Osteocyte (in vitro differentiated cells): ENCODE data around the gene CCNY. TPM values are rescaled to one million over a fixed set of nuclear protein-coding genes. Genes with fewer than 3 reads are reported as not detected.
"Not testable (repeated sequence)": the region's sequence is repeated elsewhere in the genome, so short reads cannot be mapped to it uniquely, and the experiment has no call there.

Source experiments
- DNase-seq: peaks from one replicate; pipeline ENCODE4 v3.0.0; 2021; ENCODE audit warnings: mixed read lengths; ENCODE audit not compliant: unreplicated experiment; ENCODE audit errors: extremely low spot score
- H3K27ac Mint-ChIP-seq: one replicate; pipeline ENCODE4 v1.8.0; 2021; ENCODE audit warnings: mild to moderate bottlenecking, mixed read lengths; ENCODE audit not compliant: unreplicated experiment
- H3K27me3 Mint-ChIP-seq: one replicate; pipeline ENCODE4 v1.8.0; 2021; ENCODE audit warnings: mixed read lengths; ENCODE audit not compliant: unreplicated experiment
- H3K36me3 Mint-ChIP-seq: one replicate; pipeline ENCODE4 v1.8.0; 2021; ENCODE audit warnings: mixed read lengths; ENCODE audit not compliant: unreplicated experiment
- H3K4me1 Mint-ChIP-seq: one replicate; pipeline ENCODE4 v1.8.0; 2021; ENCODE audit warnings: mixed read lengths; ENCODE audit not compliant: unreplicated experiment
- H3K4me3 Mint-ChIP-seq: one replicate; pipeline ENCODE4 v1.8.0; 2021; ENCODE audit warnings: mild to moderate bottlenecking, moderate library complexity, mixed read lengths; ENCODE audit not compliant: unreplicated experiment
- H3K9me3 Mint-ChIP-seq: one replicate; pipeline ENCODE4 v1.8.0; 2021; ENCODE audit warnings: mixed read lengths; ENCODE audit not compliant: unreplicated experiment
- CTCF ChIP-seq: fragments of 200-600 bp; sonication (generic); IDR thresholded peaks from 2 replicates; pipeline ENCODE4 v1.5.0; 2021; ENCODE audit warnings: antibody characterized with exemption, mild to moderate bottlenecking, moderate library complexity
- total RNA-seq: library from RNA; stranded (reverse); gene quantifications from 2 replicates; pipeline ENCODE4 v1.2.1, GENCODE V29; 2021

The CCNY gene
- total RNA-seq, 1 donor from 2014 or later: 76.4 TPM

DNA sequence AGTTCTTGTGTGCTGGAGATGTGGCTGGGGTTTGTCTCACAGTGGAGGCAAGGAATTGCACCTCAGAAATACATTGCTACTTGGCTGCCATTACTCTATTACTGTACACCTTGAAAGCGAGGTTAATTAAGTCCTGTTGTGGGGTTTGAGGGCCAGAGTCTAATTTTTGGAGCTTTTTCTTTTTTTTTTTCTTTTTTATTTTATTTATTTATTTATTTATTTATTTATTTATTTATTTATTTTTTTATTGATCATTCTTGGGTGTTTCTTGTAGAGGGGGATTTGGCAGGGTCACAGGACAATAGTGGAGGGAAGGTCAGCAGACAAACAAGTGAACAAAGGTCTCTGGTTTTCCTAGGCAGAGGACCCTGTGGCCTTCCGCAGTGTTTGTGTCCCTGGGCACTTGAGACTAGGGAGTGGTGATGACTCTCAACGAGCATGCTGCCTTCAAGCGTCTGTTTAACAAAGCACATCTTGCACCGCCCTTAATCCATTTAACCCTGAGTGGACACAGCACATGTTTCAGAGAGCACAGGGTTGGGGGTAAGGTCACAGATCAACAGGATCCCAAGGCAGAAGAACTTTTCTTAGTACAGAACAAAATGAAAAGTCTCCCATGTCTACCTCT, 69.8 kb downstream of the CCNY start:
- not testable (repeated sequence) for DNase-seq, H3K27ac Mint-ChIP-seq, H3K36me3 Mint-ChIP-seq, H3K27me3 Mint-ChIP-seq, H3K4me3 Mint-ChIP-seq, H3K9me3 Mint-ChIP-seq
- peaks cover 31% of the 10 kb centered on the region for H3K4me1 Mint-ChIP-seq

GRCh38 chr10:35407696-35408095, 71.4 kb downstream of the CCNY start:
- H3K4me1 Mint-ChIP-seq: peaks cover 31% of the 10 kb centered on the region
- not testable (repeated sequence) for H3K4me3 Mint-ChIP-seq, DNase-seq, H3K9me3 Mint-ChIP-seq, H3K27me3 Mint-ChIP-seq, H3K36me3 Mint-ChIP-seq
- H3K27ac Mint-ChIP-seq: peak overlapping the region; percentile 15

GRCh38 chr10:35409094-35409582, 72.8 kb downstream of the CCNY start:
- Mint-ChIP-seq H3K4me1 (peaks cover 31% of the 10 kb centered on the region), H3K9me3 (no peaks in the 10 kb centered on the region), H3K36me3 (no peaks in the 10 kb centered on the region), H3K27ac (peak overlapping the region; percentile 77), H3K27me3 (no peaks in the 10 kb centered on the region), H3K4me3 (no peak overlapping the region)
- no peak for DNase-seq
- no peak for TF ChIP-seq CTCF

GRCh38 chr10:35409808-35410207, 73.5 kb downstream of the CCNY start:
- Mint-ChIP-seq H3K27me3 (no peaks in the 10 kb centered on the region), H3K9me3 (no peaks in the 10 kb centered on the region), H3K4me3 (no peak overlapping the region), H3K27ac (no peak overlapping the region), H3K36me3 (no peaks in the 10 kb centered on the region), H3K4me1 (peaks cover 35% of the 10 kb centered on the region)
- no peak for TF ChIP-seq CTCF
- DNase-seq: no peak

DNA sequence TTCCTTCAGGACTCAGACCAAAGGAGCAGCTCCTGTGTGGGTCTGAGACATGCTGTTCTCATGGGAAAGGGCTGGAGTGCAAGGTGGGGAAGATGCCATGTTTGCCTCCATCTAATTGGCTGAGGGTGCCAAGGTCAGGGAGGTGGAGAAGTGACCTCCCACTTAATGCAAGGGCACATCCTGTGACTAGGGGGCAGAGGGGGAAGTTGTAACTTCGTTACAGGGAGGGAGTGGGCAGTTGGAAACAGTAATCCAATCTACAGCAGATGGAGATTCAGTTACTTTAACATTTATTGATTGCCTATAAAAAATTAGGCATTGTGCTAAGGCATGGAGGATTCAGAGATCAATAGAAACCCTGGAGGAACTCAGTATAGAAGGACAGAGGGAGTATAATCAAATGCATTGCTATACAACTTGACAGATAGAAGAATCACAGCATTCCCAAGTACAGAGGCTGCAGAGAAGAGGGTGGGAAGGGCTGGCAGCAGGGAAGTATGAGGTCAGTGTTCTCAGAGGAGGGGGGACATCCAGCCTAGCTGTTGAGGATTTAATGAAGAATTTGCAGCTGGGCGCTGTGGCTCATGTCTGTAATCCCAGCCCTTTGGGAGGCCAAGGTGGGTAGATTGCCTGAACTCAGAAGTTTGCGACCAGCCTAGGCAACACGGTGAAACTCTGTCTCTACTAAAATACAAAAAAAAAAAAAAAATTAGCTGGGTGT, 75.9 kb downstream of the CCNY start:
- no peak for DNase-seq
- Mint-ChIP-seq H3K4me1 (peaks cover 38% of the 10 kb centered on the region), H3K27ac (no peak overlapping the region), H3K27me3 (no peaks in the 10 kb centered on the region), H3K4me3 (no peak overlapping the region), H3K36me3 (no peaks in the 10 kb centered on the region), H3K9me3 (no peaks in the 10 kb centered on the region)
- no peak for TF ChIP-seq CTCF

DNA sequence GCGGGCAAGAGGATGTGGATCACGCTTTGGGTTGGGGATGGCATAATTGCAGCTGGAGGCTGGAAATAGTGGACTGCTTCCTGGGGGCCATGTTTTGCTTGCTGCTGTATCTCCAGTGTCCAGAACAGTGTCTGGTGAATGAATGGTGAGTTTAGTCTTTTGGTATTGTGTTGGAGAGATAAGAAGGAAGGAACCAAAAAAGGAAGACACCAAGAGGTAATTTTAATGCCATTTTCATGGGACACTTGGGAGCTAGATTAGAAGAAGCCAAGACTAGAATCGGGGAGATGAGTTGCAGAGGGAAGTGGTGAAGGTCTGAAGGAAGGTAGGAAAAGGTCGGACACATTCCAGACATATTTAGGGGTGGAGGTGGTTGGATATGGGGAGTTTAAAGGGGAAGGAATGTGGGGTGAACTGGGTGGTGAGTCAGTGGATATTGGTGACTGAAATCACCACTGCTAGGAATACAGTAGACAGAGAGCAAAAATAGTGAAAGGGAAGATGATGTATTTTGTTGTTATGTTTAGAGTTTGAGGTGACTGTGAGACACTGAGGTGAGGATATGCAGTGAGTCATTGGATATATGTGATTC, 76.7 kb downstream of the CCNY start:
- Mint-ChIP-seq H3K4me3 (no peak overlapping the region), H3K4me1 (peaks cover 36% of the 10 kb centered on the region), H3K36me3 (no peaks in the 10 kb centered on the region), H3K27ac (no peak overlapping the region), H3K27me3 (no peaks in the 10 kb centered on the region), H3K9me3 (no peaks in the 10 kb centered on the region)
- no peak for DNase-seq
- no peak for TF ChIP-seq CTCF
